MM.1S (cell line): ENCODE data around the gene APBB2.

Source experiments
- EZH2phosphoT487 ChIP-seq: fragments of 300-600 bp; sonication (generic); IDR thresholded peaks from 2 replicates; pipeline ENCODE4 v1.6.1; 2018; ENCODE audit warnings: antibody characterized with exemption, low read length
- TF ChIP-seq, protein P1 (sequence below): fragments of 300-600 bp; sonication (generic); IDR thresholded peaks from 2 replicates; pipeline ENCODE4 v1.5.1; 2016; ENCODE audit warnings: antibody characterized with exemption, low read length, mixed read lengths

GRCh38 chr4:41213625-41214135, 662 bp downstream of the APBB2 start:
- TF ChIP-seq, protein P1, sequence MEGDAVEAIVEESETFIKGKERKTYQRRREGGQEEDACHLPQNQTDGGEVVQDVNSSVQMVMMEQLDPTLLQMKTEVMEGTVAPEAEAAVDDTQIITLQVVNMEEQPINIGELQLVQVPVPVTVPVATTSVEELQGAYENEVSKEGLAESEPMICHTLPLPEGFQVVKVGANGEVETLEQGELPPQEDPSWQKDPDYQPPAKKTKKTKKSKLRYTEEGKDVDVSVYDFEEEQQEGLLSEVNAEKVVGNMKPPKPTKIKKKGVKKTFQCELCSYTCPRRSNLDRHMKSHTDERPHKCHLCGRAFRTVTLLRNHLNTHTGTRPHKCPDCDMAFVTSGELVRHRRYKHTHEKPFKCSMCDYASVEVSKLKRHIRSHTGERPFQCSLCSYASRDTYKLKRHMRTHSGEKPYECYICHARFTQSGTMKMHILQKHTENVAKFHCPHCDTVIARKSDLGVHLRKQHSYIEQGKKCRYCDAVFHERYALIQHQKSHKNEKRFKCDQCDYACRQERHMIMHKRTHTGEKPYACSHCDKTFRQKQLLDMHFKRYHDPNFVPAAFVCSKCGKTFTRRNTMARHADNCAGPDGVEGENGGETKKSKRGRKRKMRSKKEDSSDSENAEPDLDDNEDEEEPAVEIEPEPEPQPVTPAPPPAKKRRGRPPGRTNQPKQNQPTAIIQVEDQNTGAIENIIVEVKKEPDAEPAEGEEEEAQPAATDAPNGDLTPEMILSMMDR: no peak
- no peak for TF ChIP-seq EZH2phosphoT487
